ENCODE measurements around the gene ETFA.

DNA sequence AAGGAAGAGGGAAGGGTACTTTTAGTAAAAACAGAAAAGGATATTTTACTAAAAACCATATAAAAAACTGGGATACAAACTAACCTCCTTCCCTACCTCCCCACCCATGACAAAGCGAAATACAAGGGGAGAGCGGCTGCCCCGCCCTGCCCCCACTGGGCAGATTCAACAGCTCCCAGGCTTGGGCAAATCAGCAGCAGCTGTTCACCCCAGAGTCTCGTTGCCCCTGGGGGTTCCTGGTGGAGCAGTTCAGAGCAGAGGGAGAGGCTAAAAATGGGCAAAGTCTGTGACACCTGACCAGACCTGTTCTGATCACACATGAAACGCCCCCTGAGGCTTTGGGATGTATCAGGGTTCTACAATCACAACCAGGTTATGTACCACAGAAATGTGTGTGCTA is 2.5 kb upstream of the ETFA start:
- TF ChIP-seq, protein P1, sequence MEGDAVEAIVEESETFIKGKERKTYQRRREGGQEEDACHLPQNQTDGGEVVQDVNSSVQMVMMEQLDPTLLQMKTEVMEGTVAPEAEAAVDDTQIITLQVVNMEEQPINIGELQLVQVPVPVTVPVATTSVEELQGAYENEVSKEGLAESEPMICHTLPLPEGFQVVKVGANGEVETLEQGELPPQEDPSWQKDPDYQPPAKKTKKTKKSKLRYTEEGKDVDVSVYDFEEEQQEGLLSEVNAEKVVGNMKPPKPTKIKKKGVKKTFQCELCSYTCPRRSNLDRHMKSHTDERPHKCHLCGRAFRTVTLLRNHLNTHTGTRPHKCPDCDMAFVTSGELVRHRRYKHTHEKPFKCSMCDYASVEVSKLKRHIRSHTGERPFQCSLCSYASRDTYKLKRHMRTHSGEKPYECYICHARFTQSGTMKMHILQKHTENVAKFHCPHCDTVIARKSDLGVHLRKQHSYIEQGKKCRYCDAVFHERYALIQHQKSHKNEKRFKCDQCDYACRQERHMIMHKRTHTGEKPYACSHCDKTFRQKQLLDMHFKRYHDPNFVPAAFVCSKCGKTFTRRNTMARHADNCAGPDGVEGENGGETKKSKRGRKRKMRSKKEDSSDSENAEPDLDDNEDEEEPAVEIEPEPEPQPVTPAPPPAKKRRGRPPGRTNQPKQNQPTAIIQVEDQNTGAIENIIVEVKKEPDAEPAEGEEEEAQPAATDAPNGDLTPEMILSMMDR (IDR thresholded peaks at IDR 0.05; ENCODE audit: low read length), result no peak
- TF ChIP-seq EZH2 (IDR thresholded peaks at IDR 0.05; ENCODE audit: borderline replicate concordance, low read length), result no peak

Measured in OCI-LY1 (cell line).